Right renal cortex interstitium (tissue), 3 donors: ENCODE measurements around the gene OXSR1. TPM values are rescaled to one million over a fixed set of nuclear protein-coding genes. Genes with fewer than 3 reads are reported as not detected.
"Not testable (repeated sequence)": the region's sequence is repeated elsewhere in the genome, so short reads cannot be mapped to it uniquely, and the experiment has no call there.

Experiments used
- DNase-seq, 3 donors: peaks; one replicate each; pipeline ENCODE4 v3.0.0-alpha.2; 2013; ENCODE audit warnings: low read depth in 3 of 3, low spot score in 2 of 3
- polyA plus RNA-seq, 3 donors: library from polyadenylated mRNA; unstranded; fragments of 120-200 nt; gene quantifications; one replicate each; pipeline ENCODE4 v1.2.1, GENCODE V29; 2013; ENCODE audit not compliant: insufficient read length in 3 of 3

The OXSR1 gene
- polyA plus RNA-seq, 3 donors: 45.4 to 51.2 (median 47.7) TPM

GRCh38 chr3:38264779-38265178, 99.4 kb downstream of the OXSR1 start:
- no peak for DNase-seq

GRCh38 chr3:38265604-38266307, 100.4 kb downstream of the OXSR1 start, which contains the start of gene SLC22A13:
SLC22A13 (plus strand) TSS chr3:38265812; CDS start chr3:38265861, 49 bp downstream.
- no peak for DNase-seq

GRCh38 chr3:38266810-38267209, 101.5 kb downstream of the OXSR1 start:
- DNase-seq: no peak

- no peak for DNase-seq
Measured at GRCh38 chr3:38267662-38268061, 102.3 kb downstream of the OXSR1 start.

- DNase-seq: no peak
Measured at GRCh38 chr3:38268087-38268486, 102.8 kb downstream of the OXSR1 start.

GRCh38 chr3:38268522-38268921, 103.2 kb downstream of the OXSR1 start:
- no peak for DNase-seq

- no peak for DNase-seq
Measured at GRCh38 chr3:38270606-38271005, 105.3 kb downstream of the OXSR1 start.

GRCh38 chr3:38271553-38271952, 106.2 kb downstream of the OXSR1 start:
- no peak for DNase-seq

- DNase-seq: no peak
Measured at GRCh38 chr3:38274864-38275649, 109.7 kb downstream of the OXSR1 start.

GRCh38 chr3:38275658-38276057, 110.3 kb downstream of the OXSR1 start:
- DNase-seq: no peak

- DNase-seq: no peak
Measured at GRCh38 chr3:38276081-38276916, 111.0 kb downstream of the OXSR1 start.

GRCh38 chr3:38276917-38277630, 111.7 kb downstream of the OXSR1 start:
- DNase-seq: no peak

- no peak for DNase-seq
Measured at GRCh38 chr3:38278841-38279240, 113.5 kb downstream of the OXSR1 start.

GRCh38 chr3:38281895-38282686, 116.8 kb downstream of the OXSR1 start, which contains the start of gene SLC22A14:
SLC22A14 (plus strand) TSS chr3:38282294; CDS start chr3:38306027, 23,733 bp downstream.
- DNase-seq: no peak

- DNase-seq: no peak
Measured at GRCh38 chr3:38283810-38284755, 118.7 kb downstream of the OXSR1 start.

GRCh38 chr3:38284756-38285150, 119.4 kb downstream of the OXSR1 start:
- DNase-seq: no peak

GRCh38 chr3:38289286-38290217, 124.2 kb downstream of the OXSR1 start:
- DNase-seq: not testable (repeated sequence)
